GM12878 (cell line): Measurements from ENCODE around the gene SLC22A23. TPM values are rescaled to one million over a fixed set of nuclear protein-coding genes. Genes with fewer than 3 reads are reported as not detected.

ENCODE experiments used
- ATAC-seq: fragments of 200-7000 bp; cut with Tn5 transposase; 3 replicates; pipeline ENCODE4 v1.9.1; 2020; ENCODE audit warnings: mild to moderate bottlenecking, moderate library complexity
- BruUV-seq: library from RNA; stranded (reverse); fragments of 400-500 nt; replicated peaks from 2 replicates; lab custom pipeline; 2021; lab: Mats Ljungman, UMichigan
- CTCF ChIA-PET: fragments of 300-600 bp; sonication (Branson Sonifier 250); formaldehyde crosslinking; extraction: SDS; loops from one replicate; lab custom pipeline; 2021; ENCODE audit warnings: inconsistent platforms; lab: Yijun Ruan, JAX
- POLR2A ChIA-PET: fragments of 350-600 bp; formaldehyde crosslinking; extraction: SDS; loops from one replicate; lab custom pipeline; 2021; ENCODE audit warnings: inconsistent platforms; lab: Charles Lee
- RAD21 ChIA-PET: fragments of 300-600 bp; sonication (Branson Sonifier 250); formaldehyde crosslinking; loops from one replicate; lab custom pipeline; 2023; ENCODE audit warnings: antibody characterized with exemption; ENCODE audit not compliant: unreplicated experiment; lab: Charles Lee
- SMC1A ChIA-PET: fragments of 300-600 bp; sonication (Branson Sonifier 250); formaldehyde crosslinking; loops from one replicate; lab custom pipeline; 2023; ENCODE audit not compliant: unreplicated experiment, uncharacterized antibody; lab: Charles Lee
- DNase-seq: peaks from one replicate; pipeline ENCODE4 v3.0.0-alpha.2; 2011; ENCODE audit warnings: low read depth, low spot score
- FAIRE-seq: peaks from 3 replicates; lab custom pipeline; 2011; peaks lifted over from hg19 to GRCh38; lab: Jason Lieb, UNC
- H2AFZ ChIP-seq: 2 replicates; pipeline ENCODE4 v1.6.0; 2011; ENCODE audit warnings: low read depth, low read length, control low read depth; ENCODE audit not compliant: control insufficient read depth
- H3K27ac ChIP-seq: 2 replicates; pipeline ENCODE4 v1.5.1; 2011; ENCODE audit warnings: control low read depth; ENCODE audit not compliant: control insufficient read depth, insufficient read depth
- H3K27me3 ChIP-seq, 2 experiments: replicated peaks in 1 of 2; 2 replicates each; pipeline versions ENCODE4 v1.6.0 to v1.6.1; 2011; ENCODE audit warnings: low read length in 1 of 2; ENCODE audit not compliant: control insufficient read depth in 2 of 2, insufficient read depth in 2 of 2
- H3K36me3 ChIP-seq, 2 experiments: 2 replicates each; pipeline ENCODE4 v1.5.1; 2011; ENCODE audit warnings: low read length in 1 of 2; ENCODE audit not compliant: control insufficient read depth in 2 of 2, insufficient read depth in 2 of 2
- H3K4me1 ChIP-seq: 2 replicates; pipeline ENCODE4 v1.6.1; 2011; ENCODE audit warnings: mild to moderate bottlenecking, low read length, moderate library complexity, mixed read lengths; ENCODE audit not compliant: control insufficient read depth, insufficient read depth
- H3K4me2 ChIP-seq: 2 replicates; pipeline ENCODE4 v1.6.0; 2011; ENCODE audit warnings: control low read depth; ENCODE audit not compliant: control insufficient read depth, insufficient read depth
- H3K4me3 ChIP-seq: fragments of 200-600 bp; sonication (generic); 2 replicates; pipeline ENCODE4 v1.5.1; 2016
- H3K79me2 ChIP-seq: 2 replicates; pipeline ENCODE4 v1.6.0; 2011; ENCODE audit warnings: low read length; ENCODE audit not compliant: control insufficient read depth, insufficient read depth
- H3K9ac ChIP-seq: 2 replicates; pipeline ENCODE4 v1.8.0; 2011; ENCODE audit warnings: low read length, control low read depth, mixed read lengths; ENCODE audit not compliant: control insufficient read depth, insufficient read depth
- H3K9me3 ChIP-seq: replicated peaks from 3 replicates; pipeline ENCODE4 v1.5.1; 2011; ENCODE audit warnings: mild to moderate bottlenecking, low read length; ENCODE audit not compliant: control insufficient read depth, insufficient read depth
- H4K20me1 ChIP-seq: 2 replicates; pipeline ENCODE4 v1.6.0; 2011; ENCODE audit not compliant: control insufficient read depth, insufficient read depth
- E2F4 ChIP-seq: IDR thresholded peaks from 2 replicates; pipeline ENCODE4 v1.6.1; 2012; ENCODE audit warnings: low read depth, low read length, improper control_type of control experiment
- ELK1 ChIP-seq: IDR thresholded peaks from 2 replicates; pipeline ENCODE4 v1.6.1; 2012; ENCODE audit warnings: low read depth, low read length, improper control_type of control experiment
- HDAC2 ChIP-seq: fragments of 200-600 bp; sonication (generic); IDR thresholded peaks from 2 replicates; pipeline ENCODE4 v1.6.1; 2017
- MYB ChIP-seq: fragments of 150-350 bp; IDR thresholded peaks from 2 replicates; pipeline ENCODE4 v1.6.1; 2014; ENCODE audit warnings: mild to moderate bottlenecking, low read depth, low read length, borderline replicate concordance
- SIN3A ChIP-seq: IDR thresholded peaks from 2 replicates; pipeline ENCODE4 v1.6.1; 2012; ENCODE audit warnings: low read depth, low read length, improper control_type of control experiment
- SKIL ChIP-seq: fragments of 450-650 bp; IDR thresholded peaks from 2 replicates; pipeline ENCODE4 v1.6.1; 2017; ENCODE audit warnings: mild to moderate bottlenecking, low read depth, inconsistent platforms; ENCODE audit not compliant: poor library complexity, severe bottlenecking
- SREBF1 ChIP-seq: IDR thresholded peaks from 2 replicates; pipeline ENCODE4 v1.6.1; 2012; ENCODE audit warnings: mild to moderate bottlenecking, low read length
- WGBS: methylation state at CpG from one replicate; pipeline ENCODE4 v1.1.6; 2016; ENCODE audit warnings: low lambda C conversion rate; ENCODE audit not compliant: insufficient replicate concordance, insufficient coverage; ENCODE audit errors: missing lambda C conversion rate; 5-methylcytosine and 5-hydroxymethylcytosine counted together
- in situ Hi-C: fragments of 300-500 bp; cut with MboI; formaldehyde crosslinking; loops from 9 replicates; pipeline ENCODE4 v1.14.3; 2018; ENCODE audit warnings: mixed read lengths
- intact Hi-C: fragments of 100-400 bp; cut with micrococcal nuclease; formaldehyde crosslinking; loops from one replicate; pipeline ENCODE4 v1.14.2; 2022; ENCODE audit not compliant: unreplicated experiment
- polyA plus RNA-seq, 11 experiments: library from polyadenylated mRNA; depleted of rRNA in 4 of 11; unstranded in 6 of 11; stranded (reverse) in 5 of 11; fragments of >200 nt; fragmentation: Nextera tagmentation in 4 of 11; fragmentation: Illumina TruSeq in 1 of 11; extraction: Ambion mirVana in 4 of 11; extraction: Trizol in 1 of 11; gene quantifications; 1 replicate in 1 of 11; 2 replicates in 10 of 11; pipeline versions ENCODE4 v1.2.1 to v1.2.3, GENCODE V29; 2011 to 2016; ENCODE audit warnings: inconsistent platforms in 2 of 11, missing spikeins in 2 of 11, low read depth in 1 of 11
- total RNA-seq, 4 experiments: library from RNA; depleted of rRNA in 3 of 4; stranded (reverse); fragments of >200 nt in 3 of 4; fragmentation: Illumina TruSeq in 1 of 4; extraction: Trizol in 1 of 4; gene quantifications; 2 replicates each; pipeline versions ENCODE4 v1.2.1 to v1.2.3, GENCODE V29; 2013 to 2021

The SLC22A23 gene
- total and polyA plus RNA-seq, 10 of the 15 experiments (the other 5 are each of a cell fraction or from before 2014, with no cell fraction given) = 0.20 to 2.4 (median 0.74) TPM

- H3K36me3 ChIP-seq = no peaks in the 10 kb centered on the region
- no peak overlapping the region for H3K27ac ChIP-seq
- ChIA-PET SMC1A (interaction anchor here (0.7 to 5.7 kb wide), 11 partner anchors 11 to 603 kb away, joined by 3 to 46 read pairs (median 4); partner anchors contain the start of gene SLC22A23), CTCF (interaction anchor here (0.7 to 2.1 kb wide), 10 partner anchors 11 to 317 kb away, joined by 3 to 11 read pairs (median 4); no protein-coding TSS in a partner anchor), POLR2A (interaction anchor here (1.2 kb wide), 1 partner anchor 38 kb away, joined by 3 read pairs; no protein-coding TSS in a partner anchor)
- H2AFZ ChIP-seq = no peak overlapping the region
- no peaks in the 10 kb centered on the region; the same call in 2 of the 3 replicates for H3K9me3 ChIP-seq
- H3K4me1 ChIP-seq = peaks cover 9% of the 10 kb centered on the region
- intact Hi-C loops = no loop called here
- no peaks in the 10 kb centered on the region for H3K79me2 ChIP-seq
- TF ChIP-seq MYB (no peak), HDAC2 (no peak), SREBF1 (no peak), SIN3A (no peak), SKIL (no peak), E2F4 (no peak), ELK1 (no peak)
- TF ChIP-seq, all 136 proteins: peak for 0
- DNase-seq (no peak), ATAC-seq (no peak), FAIRE-seq (no peak)
- Histone ChIP-seq H3K4me2 (no peak overlapping the region), H4K20me1 (no peaks in the 10 kb centered on the region; the same call in 1 of the 2 replicates), H3K4me3 (no peak overlapping the region), H3K27me3 (no peaks in the 10 kb centered on the region), H3K9ac (no peak overlapping the region)
- WGBS = 42% methylated on average over 8 of the region's 8 CpGs
- no TSS peak for BruUV-seq
- RAD21 ChIA-PET = interaction anchor here (0.8 to 1.9 kb wide), 9 partner anchors 17 to 316 kb away, joined by 3 to 12 read pairs (median 4); no protein-coding TSS in a partner anchor
- in situ Hi-C loops = no loop called here
Observed at GRCh38 chr6:3415490-3415889, 41.4 kb downstream of the SLC22A23 start.
